Activated naive CD8-positive, alpha-beta T cell treated with anti-CD3 and anti-CD28 coated beads, Interleukin-2, amount 10 ng/mL, durations not matched to agents 7 days and 5 days (primary cell): Measurements from ENCODE around the gene CFDP1. TPM values are rescaled to one million over a fixed set of nuclear protein-coding genes. Genes with fewer than 3 reads are reported as not detected.

ENCODE experiments used
- ATAC-seq: fragments of 150-1000 bp; cut with Tn5 transposase; one replicate; pipeline ENCODE4 v1.10.0; 2021; ENCODE audit warnings: low read depth, moderate library complexity
- POLR2A ChIA-PET: fragments of 350-600 bp; sonication (Branson Sonifier 250); formaldehyde crosslinking; loops from one replicate; lab custom pipeline; 2021; ENCODE audit warnings: antibody characterized with exemption; lab: Charles Lee
- DNase-seq: peaks from one replicate; pipeline ENCODE4 v3.0.0; 2021
- H3K27ac Mint-ChIP-seq: one replicate; pipeline ENCODE4 v1.8.0; 2022; ENCODE audit warnings: mild to moderate bottlenecking, mixed read lengths
- H3K27me3 Mint-ChIP-seq: one replicate; pipeline ENCODE4 v1.8.0; 2022; ENCODE audit warnings: mild to moderate bottlenecking, moderate library complexity, mixed read lengths
- H3K36me3 Mint-ChIP-seq: one replicate; pipeline ENCODE4 v1.8.0; 2021; ENCODE audit warnings: mild to moderate bottlenecking, mixed read lengths
- H3K4me1 Mint-ChIP-seq: one replicate; pipeline ENCODE4 v1.8.0; 2021; ENCODE audit warnings: mixed read lengths
- H3K4me3 Mint-ChIP-seq: one replicate; pipeline ENCODE4 v1.8.0; 2022; ENCODE audit warnings: mild to moderate bottlenecking, moderate library complexity, mixed read lengths
- H3K9me3 Mint-ChIP-seq: one replicate; pipeline ENCODE4 v1.8.0; 2021; ENCODE audit warnings: mixed read lengths
- total RNA-seq, 2 experiments: library from RNA; stranded (reverse); gene quantifications; one replicate each; pipeline ENCODE4 v1.2.3, GENCODE V29; 2021

The CFDP1 gene
- total RNA-seq, 2 experiments from 2014 or later, result 47.8 to 49.4 TPM

- ATAC-seq, result no peak
- no peaks in the 10 kb centered on the region for H3K36me3 Mint-ChIP-seq
- peaks cover 49% of the 10 kb centered on the region for H3K27me3 Mint-ChIP-seq
- no peak overlapping the region for H3K27ac Mint-ChIP-seq
- H3K9me3 Mint-ChIP-seq, result no peaks in the 10 kb centered on the region
- POLR2A ChIA-PET, result no interaction called here
- H3K4me1 Mint-ChIP-seq, result peaks cover 4% of the 10 kb centered on the region
- no peak overlapping the region for H3K4me3 Mint-ChIP-seq
- no peak for DNase-seq
These were observed 182.5 kb downstream of the CFDP1 start for GRCh38 chr16:75250809-75251279.

- no peak overlapping the region for H3K27ac Mint-ChIP-seq
- H3K4me3 Mint-ChIP-seq, result no peak overlapping the region
- DNase-seq (no peak), ATAC-seq (no peak)
- H3K27me3 Mint-ChIP-seq, result peaks cover 49% of the 10 kb centered on the region
- peaks cover 4% of the 10 kb centered on the region for H3K4me1 Mint-ChIP-seq
- POLR2A ChIA-PET, result no interaction called here
- no peaks in the 10 kb centered on the region for H3K36me3 Mint-ChIP-seq
- H3K9me3 Mint-ChIP-seq, result no peaks in the 10 kb centered on the region
These were observed 183.1 kb downstream of the CFDP1 start for GRCh38 chr16:75250089-75250808.

- Mint-ChIP-seq H3K27ac (no peak overlapping the region), H3K36me3 (no peaks in the 10 kb centered on the region), H3K9me3 (no peaks in the 10 kb centered on the region), H3K27me3 (peaks cover 41% of the 10 kb centered on the region), H3K4me3 (no peak overlapping the region), H3K4me1 (peaks cover 9% of the 10 kb centered on the region)
- ATAC-seq, result no peak
- POLR2A ChIA-PET, result no interaction called here
- no peak for DNase-seq
These were observed 183.9 kb downstream of the CFDP1 start for GRCh38 chr16:75249441-75249840.

- Mint-ChIP-seq H3K36me3 (no peaks in the 10 kb centered on the region), H3K27me3 (peaks cover 34% of the 10 kb centered on the region), H3K4me3 (no peak overlapping the region), H3K9me3 (no peaks in the 10 kb centered on the region), H3K4me1 (peaks cover 9% of the 10 kb centered on the region), H3K27ac (no peak overlapping the region)
- DNase-seq (no peak), ATAC-seq (no peak)
- POLR2A ChIA-PET, result no interaction called here
These were observed 184.5 kb downstream of the CFDP1 start for GRCh38 chr16:75248536-75249380.

- no peak for ATAC-seq
- Mint-ChIP-seq H3K27me3 (peaks cover 31% of the 10 kb centered on the region), H3K4me3 (no peak overlapping the region), H3K36me3 (no peaks in the 10 kb centered on the region), H3K4me1 (peaks cover 9% of the 10 kb centered on the region), H3K9me3 (no peaks in the 10 kb centered on the region), H3K27ac (no peak overlapping the region)
- POLR2A ChIA-PET, result no interaction called here
- DNase-seq, result no peak
These were observed 185.2 kb downstream of the CFDP1 start for GRCh38 chr16:75248142-75248535.

DNA sequence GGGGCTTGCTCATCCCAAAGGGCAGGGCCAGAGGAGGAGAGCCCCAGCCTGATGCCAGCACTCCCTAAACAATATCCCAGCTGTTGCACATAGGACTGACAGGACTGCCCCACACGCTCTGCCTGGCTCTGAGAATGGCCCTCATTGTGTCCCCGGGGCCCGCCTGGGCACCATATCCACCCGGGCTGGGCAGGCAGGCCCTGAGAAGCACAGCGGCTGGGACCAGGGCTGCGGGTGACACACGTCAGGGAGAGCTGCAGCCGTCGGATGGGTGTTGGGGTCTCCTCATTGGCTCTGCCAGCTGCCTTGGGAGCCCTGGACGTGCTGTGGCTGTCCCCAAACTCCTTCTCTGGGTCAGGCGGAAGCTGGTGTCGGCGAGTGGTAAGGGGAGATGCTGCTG, 186.1 kb downstream of the CFDP1 start:
- no peaks in the 10 kb centered on the region for H3K9me3 Mint-ChIP-seq

DNA sequence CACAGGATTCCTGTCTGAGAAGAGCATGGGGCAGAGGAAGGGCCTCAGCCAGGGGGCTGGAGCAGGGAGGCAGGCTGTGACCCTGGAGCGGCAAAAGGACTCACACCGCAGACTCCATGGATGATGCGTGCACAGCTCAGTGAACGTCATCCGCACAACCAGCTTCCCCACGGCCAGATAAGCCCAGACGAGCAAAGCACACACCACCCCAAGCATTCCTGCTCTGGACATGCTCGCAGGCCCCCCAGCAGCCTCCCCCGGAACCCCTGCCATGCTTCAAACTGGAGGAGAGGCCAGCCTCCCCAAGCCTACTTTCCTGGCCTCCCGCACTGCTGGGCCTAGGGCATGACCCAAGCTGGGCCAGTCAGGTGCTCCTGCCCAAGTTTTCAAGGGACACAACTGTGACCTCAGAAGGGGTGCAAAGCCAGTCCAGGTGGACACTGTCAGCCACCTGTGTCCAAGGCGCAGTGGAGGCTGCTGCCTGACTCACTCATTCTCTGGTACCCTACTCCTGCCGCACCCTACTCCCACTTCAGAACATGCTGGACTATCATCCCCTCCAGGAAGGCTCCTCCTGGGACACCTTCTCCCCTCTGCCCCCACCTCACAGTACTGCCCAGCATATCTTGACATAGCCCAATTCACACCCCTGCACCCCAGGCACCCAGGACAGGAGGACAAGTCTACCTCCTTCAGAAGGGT, 186.6 kb downstream of the CFDP1 start:
- no peak overlapping the region for H3K27ac Mint-ChIP-seq
- ATAC-seq (no peak), DNase-seq (no peak)
- no peak overlapping the region for H3K4me3 Mint-ChIP-seq
- H3K36me3 Mint-ChIP-seq, result no peaks in the 10 kb centered on the region
- peaks cover 7% of the 10 kb centered on the region for H3K4me1 Mint-ChIP-seq
- peaks cover 19% of the 10 kb centered on the region for H3K27me3 Mint-ChIP-seq
- H3K9me3 Mint-ChIP-seq, result no peaks in the 10 kb centered on the region
- POLR2A ChIA-PET, result no interaction called here

More for the DNA sequence above, 186.1 kb downstream of the CFDP1 start:
- ATAC-seq (no peak), DNase-seq (no peak)
- Mint-ChIP-seq H3K4me1 (peaks cover 9% of the 10 kb centered on the region), H3K36me3 (no peaks in the 10 kb centered on the region), H3K27ac (no peak overlapping the region), H3K27me3 (peaks cover 24% of the 10 kb centered on the region), H3K4me3 (no peak overlapping the region)
- POLR2A ChIA-PET, result no interaction called here

- no peak overlapping the region for H3K4me3 Mint-ChIP-seq
- ATAC-seq (no peak), DNase-seq (no peak)
- POLR2A ChIA-PET, result no interaction called here
- peaks cover 13% of the 10 kb centered on the region for H3K27me3 Mint-ChIP-seq
- no peaks in the 10 kb centered on the region for H3K36me3 Mint-ChIP-seq
- peaks cover 5% of the 10 kb centered on the region for H3K4me1 Mint-ChIP-seq
- no peaks in the 10 kb centered on the region for H3K9me3 Mint-ChIP-seq
- no peak overlapping the region for H3K27ac Mint-ChIP-seq
These were observed 188.2 kb downstream of the CFDP1 start for GRCh38 chr16:75244844-75245758.

DNA sequence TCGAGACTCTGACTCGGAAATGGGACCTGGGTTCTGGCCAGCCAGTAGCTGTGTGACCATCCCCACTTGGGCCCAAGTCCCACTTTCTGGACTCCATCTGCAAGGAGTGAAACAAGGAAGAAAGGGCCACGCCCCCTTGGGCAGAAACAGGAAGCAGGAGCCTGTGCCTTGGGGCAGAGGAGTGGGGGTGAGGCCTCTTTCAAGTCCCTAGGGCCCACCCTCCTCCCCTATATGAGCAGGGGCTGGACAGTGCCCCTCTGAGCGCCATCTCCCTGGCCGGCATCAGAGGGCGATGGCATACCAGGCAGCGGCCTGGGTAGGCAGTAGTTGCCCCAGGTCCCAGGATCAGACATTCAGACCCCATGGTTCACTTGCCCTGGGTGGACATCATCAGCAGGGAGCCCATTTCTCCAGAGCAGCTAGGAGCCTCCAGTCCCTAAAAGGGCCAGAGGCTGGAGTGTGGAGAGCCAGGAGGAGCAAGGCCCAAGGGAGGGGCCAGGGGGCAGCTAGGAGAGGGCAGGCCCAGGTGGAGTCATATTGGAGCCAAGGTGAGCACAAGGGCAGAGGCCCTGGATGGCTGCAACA, 189.0 kb downstream of the CFDP1 start:
- H3K9me3 Mint-ChIP-seq, result no peaks in the 10 kb centered on the region
- DNase-seq (no peak), ATAC-seq (no peak)
- no peaks in the 10 kb centered on the region for H3K36me3 Mint-ChIP-seq
- H3K4me1 Mint-ChIP-seq, result peaks cover 5% of the 10 kb centered on the region
- H3K4me3 Mint-ChIP-seq, result no peak overlapping the region
- POLR2A ChIA-PET, result no interaction called here
- H3K27ac Mint-ChIP-seq, result no peak overlapping the region
- peaks cover 5% of the 10 kb centered on the region for H3K27me3 Mint-ChIP-seq

Other genes with a start within 250 kb of the CFDP1 start
- gene CTRB2, start 226.3 kb downstream of the CFDP1 start, total RNA-seq, result not detected
- not detected for gene CTRB1, start 214.5 kb downstream of the CFDP1 start, total RNA-seq
- not detected for gene BCAR1, start 181.9 kb downstream of the CFDP1 start, total RNA-seq
- 10 to 100 TPM; 37.3 to 38.9 TPM for gene TMEM170A, start 31.2 kb upstream of the CFDP1 start, total RNA-seq
- gene CHST6, start 61.9 kb upstream of the CFDP1 start, total RNA-seq, result under 1 TPM in 1 of 2 experiments, not detected in 1; 0.06 TPM
- gene CHST5, start 102.6 kb upstream of the CFDP1 start, total RNA-seq, result not detected
- gene TMEM231, start 122.7 kb upstream of the CFDP1 start, total RNA-seq, result 1 to 10 TPM; 2.8 to 3.4 TPM
- gene GABARAPL2, start 132.9 kb upstream of the CFDP1 start, total RNA-seq, result 10 to 100 TPM; 71.6 to 72.9 TPM
- gene ADAT1, start 189.8 kb upstream of the CFDP1 start, total RNA-seq, result 10 to 100 TPM; 66.1 to 72.1 TPM
- 100 to 1,000 TPM; 173 to 175 TPM for gene KARS1, start 214.2 kb upstream of the CFDP1 start, total RNA-seq
- 10 to 100 TPM; 78.6 to 79.4 TPM for gene TERF2IP, start 214.3 kb upstream of the CFDP1 start, total RNA-seq
- not detected for gene CPHXL2, start 243.5 kb upstream of the CFDP1 start, total RNA-seq